H9 (cell line): ENCODE measurements around the gene POLR2L. TPM values are rescaled to one million over a fixed set of nuclear protein-coding genes. Genes with fewer than 3 reads are reported as not detected.

Source experiments
- DNase-seq: peaks from one replicate; pipeline ENCODE4 v3.0.0-alpha.2; 2017
- H2AFZ ChIP-seq: one replicate; pipeline ENCODE4 v1.6.1; 2013; ENCODE audit warnings: mild to moderate bottlenecking, low read length, control low read depth, moderate library complexity
- H2AK5ac ChIP-seq: 2 replicates; pipeline ENCODE4 v1.6.1; 2013; ENCODE audit warnings: low read length, control low read depth, mixed read lengths; ENCODE audit not compliant: insufficient read length
- H2BK120ac ChIP-seq: one replicate; pipeline ENCODE4 v1.6.1; 2013; ENCODE audit warnings: low read depth, mild to moderate bottlenecking, low read length, control low read depth, inconsistent platforms; ENCODE audit not compliant: poor library complexity, severe bottlenecking
- H2BK12ac ChIP-seq: 2 replicates; pipeline ENCODE4 v1.6.1; 2013; ENCODE audit warnings: low read length, control low read depth, mixed read lengths, low read depth; ENCODE audit not compliant: insufficient read length
- H2BK15ac ChIP-seq: 2 replicates; pipeline ENCODE4 v1.6.1; 2013; ENCODE audit warnings: low read depth, low read length, control low read depth
- H2BK20ac ChIP-seq: one replicate; pipeline ENCODE4 v1.6.1; 2013; ENCODE audit warnings: low read depth, mild to moderate bottlenecking, low read length, control low read depth, inconsistent platforms; ENCODE audit not compliant: poor library complexity, severe bottlenecking
- H2BK5ac ChIP-seq: 2 replicates; pipeline ENCODE4 v1.6.1; 2013; ENCODE audit warnings: low read length, control low read depth, mixed read lengths; ENCODE audit not compliant: insufficient read length
- H3K14ac ChIP-seq: 2 replicates; pipeline ENCODE4 v1.6.1; 2013; ENCODE audit warnings: low read length, control low read depth; ENCODE audit not compliant: insufficient read depth
- H3K18ac ChIP-seq: 2 replicates; pipeline ENCODE4 v1.6.1; 2013; ENCODE audit warnings: low read depth, mild to moderate bottlenecking, mixed read lengths, low read length, control low read depth; ENCODE audit not compliant: insufficient read length
- H3K23ac ChIP-seq: 2 replicates; pipeline ENCODE4 v1.6.1; 2013; ENCODE audit warnings: low read length, control low read depth, mixed read lengths, low read depth; ENCODE audit not compliant: insufficient read length
- H3K23me2 ChIP-seq: 2 replicates; pipeline ENCODE4 v1.6.1; 2013; ENCODE audit warnings: low read depth, mild to moderate bottlenecking, mixed read lengths, low read length, control low read depth; ENCODE audit not compliant: insufficient read length, poor library complexity, severe bottlenecking
- H3K27ac ChIP-seq: 2 replicates; pipeline ENCODE4 v1.5.1; 2013; ENCODE audit warnings: low read length, control low read depth, mixed read lengths, low read depth; ENCODE audit not compliant: insufficient read length
- H3K27me3 ChIP-seq: 2 replicates; pipeline ENCODE4 v1.6.1; 2013; ENCODE audit warnings: low read length, control low read depth, inconsistent platforms; ENCODE audit not compliant: insufficient read depth
- H3K4ac ChIP-seq: 2 replicates; pipeline ENCODE4 v1.6.1; 2013; ENCODE audit warnings: low read depth, mild to moderate bottlenecking, control low read depth, inconsistent platforms, low read length, moderate library complexity
- H3K4me1 ChIP-seq: 2 replicates; pipeline ENCODE4 v1.6.1; 2013; ENCODE audit warnings: low read length, control low read depth, inconsistent platforms; ENCODE audit not compliant: insufficient read depth
- H3K4me2 ChIP-seq: 2 replicates; pipeline ENCODE4 v1.6.1; 2013; ENCODE audit warnings: low read length, control low read depth, mixed read lengths; ENCODE audit not compliant: insufficient read length, insufficient read depth
- H3K56ac ChIP-seq: 2 replicates; pipeline ENCODE4 v1.6.1; 2013; ENCODE audit warnings: low read depth, mild to moderate bottlenecking, mixed read lengths, low read length, control low read depth; ENCODE audit not compliant: insufficient read length
- H3K79me1 ChIP-seq: 2 replicates; pipeline ENCODE4 v1.6.1; 2013; ENCODE audit warnings: low read depth, mild to moderate bottlenecking, moderate library complexity, low read length, control low read depth, inconsistent platforms; ENCODE audit not compliant: insufficient read depth, poor library complexity, severe bottlenecking
- H3K79me2 ChIP-seq: 2 replicates; pipeline ENCODE4 v1.6.1; 2013; ENCODE audit warnings: low read length, control low read depth, inconsistent platforms; ENCODE audit not compliant: insufficient read depth
- H3K9ac ChIP-seq: 2 replicates; pipeline ENCODE4 v1.6.1; 2013; ENCODE audit warnings: low read length, control low read depth, mixed read lengths; ENCODE audit not compliant: insufficient read length; ENCODE audit errors: extremely low read depth
- H3K9me3 ChIP-seq: one replicate; pipeline ENCODE4 v1.6.1; 2013; ENCODE audit warnings: low read depth, low read length, inconsistent platforms; ENCODE audit not compliant: control insufficient read depth
- H3T11ph ChIP-seq: one replicate; pipeline ENCODE4 v1.6.1; 2013; ENCODE audit warnings: mild to moderate bottlenecking, low read length, control low read depth, inconsistent platforms
- H4K20me1 ChIP-seq: one replicate; pipeline ENCODE4 v1.6.1; 2013; ENCODE audit not compliant: control insufficient read depth, insufficient read length, insufficient read depth
- H4K5ac ChIP-seq: 2 replicates; pipeline ENCODE4 v1.6.1; 2013; ENCODE audit warnings: low read depth, mild to moderate bottlenecking, mixed read lengths, low read length, control low read depth; ENCODE audit not compliant: insufficient read length
- H4K8ac ChIP-seq: replicated peaks from 2 replicates; pipeline ENCODE4 v1.6.1; 2013; ENCODE audit warnings: low read length, control low read depth, mixed read lengths, low read depth; ENCODE audit not compliant: insufficient read length
- H4K91ac ChIP-seq: 2 replicates; pipeline ENCODE4 v1.6.1; 2013; ENCODE audit warnings: low read depth, mild to moderate bottlenecking, moderate library complexity, mixed read lengths, low read length, control low read depth; ENCODE audit not compliant: insufficient read length
- H3K27ac Mint-ChIP-seq, 3 experiments: 2 replicates in 2 of 3; 3 replicates in 1 of 3; pipeline ENCODE4 v1.8.0; 2020 to 2021; ENCODE audit warnings: mixed read lengths in 3 of 3, mild to moderate bottlenecking in 1 of 3, moderate library complexity in 1 of 3
- H3K27me3 Mint-ChIP-seq: 2 replicates; pipeline ENCODE4 v1.8.0; 2021; ENCODE audit warnings: low read depth, mild to moderate bottlenecking, moderate library complexity, mixed read lengths
- H3K36me3 Mint-ChIP-seq, 3 experiments: 2 replicates in 2 of 3; 3 replicates in 1 of 3; pipeline ENCODE4 v1.8.0; 2020 to 2021; ENCODE audit warnings: low read depth in 3 of 3, mixed read lengths in 3 of 3; ENCODE audit not compliant: insufficient read depth in 1 of 3
- H3K4me1 Mint-ChIP-seq, 2 experiments: 2 replicates each; pipeline ENCODE4 v1.8.0; 2020; ENCODE audit warnings: mixed read lengths in 2 of 2
- H3K4me3 Mint-ChIP-seq, 2 experiments: 2 replicates in 1 of 2; 3 replicates in 1 of 2; pipeline ENCODE4 v1.8.0; 2020 to 2021; ENCODE audit warnings: mild to moderate bottlenecking in 2 of 2, mixed read lengths in 2 of 2, moderate library complexity in 1 of 2
- H3K9me3 Mint-ChIP-seq, 2 experiments: 2 replicates in 1 of 2; 3 replicates in 1 of 2; pipeline ENCODE4 v1.8.0; 2020; ENCODE audit warnings: mild to moderate bottlenecking in 2 of 2, mixed read lengths in 2 of 2, moderate library complexity in 1 of 2
- WGBS: extraction: QIAGEN DNeasy Blood & Tissue Kit; methylation state at CpG from one replicate; pipeline ENCODE4 v1.1.7; 2013; ENCODE audit warnings: missing lambda C conversion rate, low lambda C conversion rate, mixed read lengths; ENCODE audit not compliant: insufficient read length; ENCODE audit errors: extremely low coverage; 5-methylcytosine and 5-hydroxymethylcytosine counted together
- total RNA-seq: library from RNA; stranded (reverse); gene quantifications from 2 replicates; pipeline ENCODE4 v1.2.1, GENCODE V29; 2021
- TF ChIP-seq, protein P1 (sequence below): fragments of 200-600 bp; sonication (generic); conservative IDR thresholded peaks from 3 replicates; pipeline ENCODE4 v1.8.0; 2021; ENCODE audit warnings: antibody characterized with exemption, mild to moderate bottlenecking

The POLR2L gene
- total RNA-seq, 1 experiment from 2014 or later: 135 TPM

DNA sequence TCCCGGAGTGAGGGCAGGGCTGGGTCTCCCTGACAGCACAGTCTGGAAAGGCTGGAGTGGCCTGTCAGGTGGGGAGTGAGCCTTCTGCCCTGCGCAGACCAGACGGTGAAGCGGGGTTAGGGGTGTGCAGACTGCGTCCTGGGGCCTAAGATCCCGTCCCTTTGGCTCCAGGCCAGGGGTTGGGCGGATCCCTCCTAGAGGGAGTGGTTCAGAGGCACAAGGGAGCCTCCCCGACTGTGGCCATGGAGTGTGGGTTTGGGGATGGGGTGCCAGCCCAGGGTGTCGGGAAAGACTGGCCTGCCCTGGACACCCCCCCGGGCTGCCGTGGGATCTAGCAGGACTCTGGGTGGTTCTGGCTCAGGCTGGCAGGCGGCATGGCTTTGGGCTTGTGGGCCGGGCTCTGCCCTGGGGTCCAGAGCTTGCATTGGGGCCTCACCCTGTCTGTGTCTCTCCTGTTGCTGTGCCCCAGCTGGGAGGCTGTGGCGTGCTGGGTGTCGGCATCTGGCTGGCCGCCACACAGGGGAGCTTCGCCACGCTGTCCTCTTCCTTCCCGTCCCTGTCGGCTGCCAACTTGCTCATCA is 19.8 kb upstream of the POLR2L start:
- H3K4me3 Mint-ChIP-seq: peak overlapping the region in 1 of 2 experiments; percentile 64; a peak in 3 of 5 replicates
- peaks cover 21% of the 10 kb centered on the region for H3K27me3 Mint-ChIP-seq
- WGBS: no CpG with 5 or more reads among the region's 20 CpGs
- H3K18ac ChIP-seq: no peak overlapping the region
- no peak overlapping the region for H2AFZ ChIP-seq
- H3T11ph ChIP-seq: no peak overlapping the region
- H3K4me1 Mint-ChIP-seq: peaks cover 18 to 58% of the 10 kb centered on the region in 2 experiments
- no peak overlapping the region for H3K14ac ChIP-seq
- no peaks in the 10 kb centered on the region for H4K20me1 ChIP-seq
- no peak overlapping the region for H3K4ac ChIP-seq
- no peak for DNase-seq
- H2BK5ac ChIP-seq: no peak overlapping the region
- no peaks in the 10 kb centered on the region; the same call in 1 of the 2 replicates for H3K4me1 ChIP-seq
- H3K27ac Mint-ChIP-seq: 0 out of 7 replicates have a peak overlapping the region, but pooled peaks of 1 of the 3 experiments have one; percentile 51
- no peaks in the 10 kb centered on the region for H3K79me1 ChIP-seq
- H3K27ac ChIP-seq: no peak overlapping the region
- no peak overlapping the region for H2BK20ac ChIP-seq
- TF ChIP-seq, protein P1, sequence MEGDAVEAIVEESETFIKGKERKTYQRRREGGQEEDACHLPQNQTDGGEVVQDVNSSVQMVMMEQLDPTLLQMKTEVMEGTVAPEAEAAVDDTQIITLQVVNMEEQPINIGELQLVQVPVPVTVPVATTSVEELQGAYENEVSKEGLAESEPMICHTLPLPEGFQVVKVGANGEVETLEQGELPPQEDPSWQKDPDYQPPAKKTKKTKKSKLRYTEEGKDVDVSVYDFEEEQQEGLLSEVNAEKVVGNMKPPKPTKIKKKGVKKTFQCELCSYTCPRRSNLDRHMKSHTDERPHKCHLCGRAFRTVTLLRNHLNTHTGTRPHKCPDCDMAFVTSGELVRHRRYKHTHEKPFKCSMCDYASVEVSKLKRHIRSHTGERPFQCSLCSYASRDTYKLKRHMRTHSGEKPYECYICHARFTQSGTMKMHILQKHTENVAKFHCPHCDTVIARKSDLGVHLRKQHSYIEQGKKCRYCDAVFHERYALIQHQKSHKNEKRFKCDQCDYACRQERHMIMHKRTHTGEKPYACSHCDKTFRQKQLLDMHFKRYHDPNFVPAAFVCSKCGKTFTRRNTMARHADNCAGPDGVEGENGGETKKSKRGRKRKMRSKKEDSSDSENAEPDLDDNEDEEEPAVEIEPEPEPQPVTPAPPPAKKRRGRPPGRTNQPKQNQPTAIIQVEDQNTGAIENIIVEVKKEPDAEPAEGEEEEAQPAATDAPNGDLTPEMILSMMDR: no peak
- H3K9me3 ChIP-seq: no peaks in the 10 kb centered on the region
- no peak overlapping the region for H2AK5ac ChIP-seq
- no peak overlapping the region for H2BK12ac ChIP-seq
- no peak overlapping the region for H2BK120ac ChIP-seq
- no peak overlapping the region for H4K5ac ChIP-seq
- no peaks in the 10 kb centered on the region for H3K9me3 Mint-ChIP-seq
- H3K79me2 ChIP-seq: no peaks in the 10 kb centered on the region
- H3K56ac ChIP-seq: no peak overlapping the region
- H4K91ac ChIP-seq: no peak overlapping the region
- H3K23ac ChIP-seq: no peak overlapping the region
- no peak overlapping the region for H3K4me2 ChIP-seq
- H2BK15ac ChIP-seq: no peak overlapping the region
- no peak overlapping the region for H3K9ac ChIP-seq
- no peaks in the 10 kb centered on the region for H3K23me2 ChIP-seq
- H3K27me3 ChIP-seq: no peaks in the 10 kb centered on the region
- H4K8ac ChIP-seq: no peak overlapping the region
- H3K36me3 Mint-ChIP-seq: peaks cover 1 to 17% (median 5%) of the 10 kb centered on the region in 3 experiments; a peak in 4 of 7 replicates
